ENCODE data around the gene TNP1. TPM values are rescaled to one million over a fixed set of nuclear protein-coding genes. Genes with fewer than 3 reads are reported as not detected.

The TNP1 gene, protein sequence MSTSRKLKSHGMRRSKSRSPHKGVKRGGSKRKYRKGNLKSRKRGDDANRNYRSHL
- total RNA-seq: not detected
- polyA plus RNA-seq (ENCODE audit: insufficient read depth, low read depth, low replicate concordance): not detected
- long read RNA-seq, donor 1: 0 reads
- long read RNA-seq, donor 2: 0 reads
- long read RNA-seq, donor 3: 0 reads
- long read RNA-seq, donor 4: 0 reads
- long read RNA-seq, donor 5: 0 reads
- long read RNA-seq, donor 6: 0 reads
- long read RNA-seq, donor 7: 0 reads
- long read RNA-seq, donor 8: 0 reads
- long read RNA-seq, donor 9: 0 reads
- long read RNA-seq, donor 10: 0 reads

DNA sequence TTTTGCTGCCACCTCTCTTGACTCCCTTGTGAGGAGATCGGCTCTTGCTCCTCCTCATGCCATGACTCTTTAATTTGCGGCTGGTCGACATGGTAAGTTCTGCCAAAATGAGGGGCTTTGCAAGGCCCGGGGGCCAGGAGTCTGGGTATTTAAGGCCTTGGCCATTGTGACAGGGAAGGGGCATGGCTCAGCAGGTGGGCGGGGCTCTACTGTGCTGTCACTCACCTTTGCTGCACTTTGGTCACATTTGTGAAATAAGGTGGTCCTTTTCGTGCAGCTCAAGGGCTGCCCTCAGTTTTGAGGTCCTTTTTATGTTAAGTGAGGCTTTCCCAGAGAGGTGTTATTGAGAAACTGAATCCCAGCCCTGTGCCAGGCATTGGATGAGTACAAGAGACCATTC, at the start of gene TNP1:
TSS of gene TNP1 (minus strand) at position 121 of the 400 bp plus-strand sequence. CDS start at position 91, 30 bp downstream.
- no peak for FAIRE-seq
- no peaks in the 10 kb centered on the region for H3K27me3 ChIP-seq (ENCODE audit: control insufficient read depth, insufficient read depth, low read length)

DNA sequence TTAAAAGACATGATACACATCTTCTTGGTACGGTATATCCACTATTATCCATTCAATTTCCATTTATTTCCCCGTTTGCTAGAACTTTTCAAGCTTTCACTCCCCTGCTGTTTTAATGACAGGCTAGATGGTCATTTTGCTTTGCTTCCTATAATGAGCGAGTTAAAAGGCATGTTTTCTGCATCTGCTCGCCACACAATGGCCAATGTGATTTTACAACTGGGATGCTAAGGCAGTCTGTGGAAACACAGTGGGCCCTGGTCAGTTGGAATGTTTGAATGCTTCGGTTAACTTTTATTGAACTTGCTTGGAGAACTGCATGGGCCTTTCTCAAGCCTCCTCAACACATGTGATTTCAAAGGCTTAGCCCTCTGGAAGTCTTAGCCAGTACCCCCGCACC, 48.4 kb upstream of the TNP1 start:
- no peak overlapping the region for H3K4me3 ChIP-seq (ENCODE audit: low read length in 3 of 3)
- intact Hi-C loops (cut with DNase I): no loop called here
- FAIRE-seq (no peak), DNase-seq (no peak)
- TF ChIP-seq, protein P1, sequence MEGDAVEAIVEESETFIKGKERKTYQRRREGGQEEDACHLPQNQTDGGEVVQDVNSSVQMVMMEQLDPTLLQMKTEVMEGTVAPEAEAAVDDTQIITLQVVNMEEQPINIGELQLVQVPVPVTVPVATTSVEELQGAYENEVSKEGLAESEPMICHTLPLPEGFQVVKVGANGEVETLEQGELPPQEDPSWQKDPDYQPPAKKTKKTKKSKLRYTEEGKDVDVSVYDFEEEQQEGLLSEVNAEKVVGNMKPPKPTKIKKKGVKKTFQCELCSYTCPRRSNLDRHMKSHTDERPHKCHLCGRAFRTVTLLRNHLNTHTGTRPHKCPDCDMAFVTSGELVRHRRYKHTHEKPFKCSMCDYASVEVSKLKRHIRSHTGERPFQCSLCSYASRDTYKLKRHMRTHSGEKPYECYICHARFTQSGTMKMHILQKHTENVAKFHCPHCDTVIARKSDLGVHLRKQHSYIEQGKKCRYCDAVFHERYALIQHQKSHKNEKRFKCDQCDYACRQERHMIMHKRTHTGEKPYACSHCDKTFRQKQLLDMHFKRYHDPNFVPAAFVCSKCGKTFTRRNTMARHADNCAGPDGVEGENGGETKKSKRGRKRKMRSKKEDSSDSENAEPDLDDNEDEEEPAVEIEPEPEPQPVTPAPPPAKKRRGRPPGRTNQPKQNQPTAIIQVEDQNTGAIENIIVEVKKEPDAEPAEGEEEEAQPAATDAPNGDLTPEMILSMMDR (IDR thresholded peaks at IDR 0.05; ENCODE audit: borderline replicate concordance, extremely low read depth, insufficient read depth): no peak
- H3K36me3 ChIP-seq (ENCODE audit: control insufficient read depth in 2 of 3, insufficient read depth in 3 of 3, low read length in 3 of 3): no peaks in the 10 kb centered on the region
- H3K27me3 ChIP-seq (ENCODE audit: control insufficient read depth, insufficient read depth, low read length): no peaks in the 10 kb centered on the region
- no peak overlapping the region for H3K27ac ChIP-seq (ENCODE audit: low read depth in 2 of 2, low read length in 2 of 2)
- no peak overlapping the region for H3K9ac ChIP-seq (ENCODE audit: low read length in 3 of 3)
- H3K4me1 ChIP-seq (ENCODE audit: control insufficient read depth in 2 of 3, insufficient read depth in 2 of 3, low read depth in 1 of 3, low read length in 3 of 3): no peaks in the 10 kb centered on the region
- H3K9me3 ChIP-seq (ENCODE audit: control insufficient read depth in 2 of 3, insufficient read depth in 1 of 3, low read length in 3 of 3): no peaks in the 10 kb centered on the region

More for the DNA sequence above, at the start of gene TNP1:
- Histone ChIP-seq H3K27ac (ENCODE audit: low read depth in 2 of 2, low read length in 2 of 2) (no peak within 1 kb of the TSS), H3K36me3 (ENCODE audit: control insufficient read depth in 2 of 3, insufficient read depth in 3 of 3, low read length in 3 of 3) (no peaks in the 10 kb centered on the region), H3K9me3 (ENCODE audit: control insufficient read depth in 2 of 3, insufficient read depth in 1 of 3, low read length in 3 of 3) (no peaks in the 10 kb centered on the region), H3K9ac (ENCODE audit: low read length in 3 of 3) (no peak within 1 kb of the TSS), H3K4me1 (ENCODE audit: control insufficient read depth in 2 of 3, insufficient read depth in 2 of 3, low read depth in 1 of 3, low read length in 3 of 3) (peaks cover 0 to 2% (median 0%) of the 10 kb centered on the region in 3 donors), H3K4me3 (ENCODE audit: low read length in 3 of 3) (no peak within 1 kb of the TSS)
- TF ChIP-seq, protein P1 (IDR thresholded peaks at IDR 0.05; ENCODE audit: borderline replicate concordance, extremely low read depth, insufficient read depth): no peak
- no peak for DNase-seq
- intact Hi-C loops (cut with DNase I): no loop called here

DNA sequence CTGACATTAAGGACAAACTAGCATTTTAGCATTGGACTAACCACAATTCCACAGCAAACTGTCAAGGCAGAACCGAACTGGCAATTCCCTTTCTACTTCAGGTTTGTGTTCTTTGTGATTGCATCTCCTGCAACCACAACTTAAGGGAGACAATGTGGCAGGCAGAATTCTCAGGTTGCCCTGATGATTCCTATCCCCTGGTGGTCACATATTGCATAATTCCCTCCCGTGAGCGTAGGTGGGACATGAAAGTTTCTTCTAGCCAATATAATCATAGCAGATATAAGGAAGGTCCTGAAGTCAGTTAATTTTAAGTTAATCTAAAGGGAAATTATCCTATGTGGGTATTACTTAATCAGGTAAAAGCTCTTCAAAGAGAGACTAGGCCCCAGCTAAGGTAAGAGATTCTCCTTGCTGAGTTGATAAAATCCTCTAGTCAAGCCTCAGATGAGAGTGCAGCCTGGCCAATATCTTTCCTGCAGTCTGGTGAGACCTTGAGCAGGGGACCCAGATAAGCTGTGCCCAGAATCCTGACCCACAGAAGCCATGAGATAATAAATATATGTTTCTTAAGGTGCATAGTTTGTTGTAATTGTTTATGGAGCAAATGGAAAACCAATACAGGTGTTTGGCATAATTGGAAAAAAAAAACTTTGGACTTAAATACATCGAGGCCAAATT, 45.9 kb upstream of the TNP1 start:
- Histone ChIP-seq H3K27ac (ENCODE audit: low read depth in 2 of 2, low read length in 2 of 2) (no peak overlapping the region), H3K27me3 (ENCODE audit: control insufficient read depth, insufficient read depth, low read length) (no peaks in the 10 kb centered on the region), H3K9ac (ENCODE audit: low read length in 3 of 3) (no peak overlapping the region), H3K4me1 (ENCODE audit: control insufficient read depth in 2 of 3, insufficient read depth in 2 of 3, low read depth in 1 of 3, low read length in 3 of 3) (no peaks in the 10 kb centered on the region), H3K9me3 (ENCODE audit: control insufficient read depth in 2 of 3, insufficient read depth in 1 of 3, low read length in 3 of 3) (no peaks in the 10 kb centered on the region), H3K36me3 (ENCODE audit: control insufficient read depth in 2 of 3, insufficient read depth in 3 of 3, low read length in 3 of 3) (no peaks in the 10 kb centered on the region), H3K4me3 (ENCODE audit: low read length in 3 of 3) (no peak overlapping the region)
- FAIRE-seq (no peak), DNase-seq (no peak)
- intact Hi-C loops (cut with DNase I): no loop called here
- TF ChIP-seq, protein P1 (IDR thresholded peaks at IDR 0.05; ENCODE audit: borderline replicate concordance, extremely low read depth, insufficient read depth): no peak
